Fibroblast of villous mesenchyme (primary cell): Measurements from ENCODE around the gene MSL1. TPM values are rescaled to one million over a fixed set of nuclear protein-coding genes. Genes with fewer than 3 reads are reported as not detected.

Source experiments
- DNase-seq: peaks from one replicate; pipeline ENCODE4 v3.0.0-alpha.2; 2010; ENCODE audit warnings: low read depth
- H3K4me3 ChIP-seq: 2 replicates; pipeline ENCODE4 v1.5.1; 2011; ENCODE audit warnings: low read depth, mild to moderate bottlenecking, low read length
- CTCF ChIP-seq: IDR thresholded peaks from 2 replicates; pipeline ENCODE4 v1.5.1; 2012; ENCODE audit warnings: low read depth, mild to moderate bottlenecking, low read length; ENCODE audit not compliant: insufficient read depth
- total RNA-seq: library from RNA; depleted of rRNA; stranded (reverse); fragments of >200 nt; gene quantifications from 2 replicates; pipeline ENCODE4 v1.2.3, GENCODE V29; 2012

MSL1 gene
- total RNA-seq, 1 donor: 73.0 TPM

DNA sequence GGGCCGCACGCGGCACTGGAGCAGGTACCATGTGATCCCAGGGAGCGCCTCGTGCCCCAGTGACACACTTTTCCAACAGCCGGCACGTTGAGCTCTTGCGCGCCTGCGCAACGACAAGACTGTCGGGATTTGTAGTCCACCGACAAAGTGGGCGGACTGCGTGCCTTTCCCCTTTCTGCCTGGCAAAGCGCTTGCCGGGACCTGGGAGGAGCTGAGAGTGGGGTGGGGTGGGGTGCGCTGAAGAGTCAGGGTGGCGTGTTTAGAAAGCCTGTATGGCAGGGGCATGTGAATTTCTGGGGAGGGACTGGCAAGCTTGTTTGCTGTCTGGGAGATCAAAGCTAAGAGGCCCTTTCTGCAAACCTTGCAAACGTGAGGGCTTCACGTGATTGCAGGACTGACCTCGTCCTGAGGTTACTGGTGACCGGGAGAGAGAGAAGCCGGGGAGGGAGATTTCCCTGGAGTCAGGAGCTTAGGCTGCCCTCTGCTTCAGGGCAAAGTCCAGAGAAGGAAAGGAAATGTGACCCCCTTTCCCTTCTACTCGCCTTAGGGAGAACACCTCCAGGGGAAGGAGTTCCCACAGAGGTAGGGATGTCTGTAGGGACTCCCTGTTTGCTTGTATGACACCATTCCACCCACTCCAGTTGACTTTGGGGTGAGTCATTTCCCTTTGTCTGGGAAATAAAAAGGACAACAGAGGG, 21.0 kb upstream of the MSL1 start:
- DNase-seq: peak; percentile 99
- peak overlapping the region; percentile 76 for H3K4me3 ChIP-seq
- no peak for TF ChIP-seq CTCF

- no peak for DNase-seq
- TF ChIP-seq CTCF: no peak
- H3K4me3 ChIP-seq: peak overlapping the region; percentile 76
Observed at GRCh38 chr17:40101367-40102210, 20.2 kb upstream of the MSL1 start.

GRCh38 chr17:40103071-40103661, 18.6 kb upstream of the MSL1 start:
- H3K4me3 ChIP-seq: no peak overlapping the region
- TF ChIP-seq CTCF: no peak
- DNase-seq: no peak

DNA sequence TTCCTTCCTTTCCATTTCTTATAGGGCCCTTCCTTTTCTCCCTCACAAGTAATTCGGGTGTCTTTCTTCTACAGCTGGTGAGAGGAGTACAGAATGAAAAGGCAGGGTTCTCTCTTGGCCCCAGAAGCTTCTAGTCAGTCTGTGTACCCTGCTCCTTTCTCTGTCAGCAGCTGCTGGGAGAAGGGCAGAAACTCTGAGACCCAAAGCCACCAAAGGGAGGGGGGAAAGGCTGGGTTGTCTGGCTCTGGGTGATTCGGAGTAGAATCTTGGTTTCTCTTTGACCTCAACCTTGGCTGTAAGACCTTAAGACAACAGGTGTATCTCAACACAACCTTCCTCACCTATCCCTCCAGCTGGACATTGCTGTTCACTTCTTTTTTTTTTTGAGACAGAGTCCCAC, 18.1 kb upstream of the MSL1 start:
- no peak for DNase-seq
- no peak overlapping the region for H3K4me3 ChIP-seq
- no peak for TF ChIP-seq CTCF

DNA sequence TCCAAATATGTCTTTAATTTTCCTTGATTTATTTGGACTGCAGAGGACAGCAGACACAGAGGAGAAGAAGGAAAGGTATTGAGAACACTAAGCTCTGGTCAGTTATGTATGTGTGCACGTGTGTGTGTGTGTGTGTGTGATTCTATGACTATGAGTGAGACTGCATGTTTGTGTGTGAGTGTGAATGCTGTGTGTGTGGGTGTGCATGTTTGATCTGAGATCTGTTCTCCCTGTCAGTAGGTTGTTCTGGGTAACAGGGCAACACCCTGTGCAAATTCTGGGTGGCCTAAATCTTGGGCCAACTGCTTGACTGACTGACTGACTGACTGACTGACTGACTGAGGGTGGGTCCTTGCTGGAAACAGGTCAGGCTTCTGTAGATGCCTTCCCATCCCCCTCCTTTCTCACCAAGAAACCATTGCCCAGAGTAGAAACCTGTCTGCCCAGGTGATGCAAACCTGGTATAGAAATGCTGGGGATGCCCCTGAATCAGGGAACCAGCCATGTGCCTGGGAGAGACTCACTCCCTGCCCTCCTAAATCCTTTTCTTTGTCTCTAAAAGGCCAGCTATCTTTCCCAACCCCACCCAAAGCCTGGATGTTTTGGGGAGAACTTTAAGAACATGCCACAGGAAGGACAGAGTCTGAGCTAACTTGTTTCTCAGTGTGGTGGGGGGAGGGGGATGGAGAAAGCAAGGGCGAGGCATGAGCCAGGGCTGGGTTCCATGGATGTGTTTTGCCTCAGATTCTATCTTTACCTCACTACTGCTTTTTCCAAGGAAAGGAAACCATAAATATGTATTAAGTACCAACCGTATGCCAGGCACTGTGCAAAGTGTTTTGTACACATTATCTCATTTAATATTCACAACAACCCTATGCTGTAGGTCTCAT, 16.9 kb upstream of the MSL1 start:
- TF ChIP-seq CTCF: no peak
- H3K4me3 ChIP-seq: no peak overlapping the region
- no peak for DNase-seq
